ENCODE data around the gene CD34. TPM values are rescaled to one million over a fixed set of nuclear protein-coding genes. Genes with fewer than 3 reads are reported as not detected.

The CD34 gene
- total RNA-seq, 1 experiment from 2014 or later: not detected

- no peaks in the 10 kb centered on the region for H3K79me2 ChIP-seq (ENCODE audit: low read depth)
- H3K27ac ChIP-seq: no peak overlapping the region
Measured at GRCh38 chr1:207852576-207853371, 58.2 kb downstream of the CD34 start.

DNA sequence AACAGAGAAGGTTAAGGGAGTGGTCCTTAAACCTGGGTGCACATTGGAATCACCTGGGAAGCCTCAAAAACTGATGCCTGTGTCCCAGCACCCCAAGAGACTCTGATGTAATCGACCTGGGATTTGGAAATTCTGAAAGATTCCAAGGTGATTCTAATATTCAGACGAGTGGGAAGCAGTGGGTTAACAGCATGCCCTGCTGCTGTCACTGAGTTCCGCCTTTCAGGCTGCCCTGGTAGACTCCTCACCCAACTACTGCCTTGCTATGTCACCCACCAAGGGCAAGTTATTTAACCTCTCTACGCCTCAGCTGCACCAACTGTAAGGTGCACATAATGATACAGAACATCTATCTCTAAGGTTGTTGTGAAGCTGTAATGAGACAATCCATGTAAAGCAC is 59.2 kb downstream of the CD34 start:
- CTCF ChIA-PET: no interaction called here
- Histone ChIP-seq H3K4me1 (replicated peaks; ENCODE audit: insufficient read depth) (peaks cover 18% of the 10 kb centered on the region), H3K4me3 (no peak overlapping the region), H3K9me2 (ENCODE audit: insufficient read depth) (no peaks in the 10 kb centered on the region), H3K27ac (no peak overlapping the region), H3K9me3 (ENCODE audit: insufficient read depth, low read depth) (no peaks in the 10 kb centered on the region), H3K27me3 (ENCODE audit: insufficient read depth, low read depth) (no peaks in the 10 kb centered on the region), H3F3A (ENCODE audit: insufficient read depth, low read depth) (peaks cover 13% of the 10 kb centered on the region; the same call in 1 of the 2 replicates), H3K79me2 (ENCODE audit: low read depth) (peaks cover 3% of the 10 kb centered on the region; the same call in 1 of the 2 replicates), H3K4me2 (no peak overlapping the region), H3K36me3 (ENCODE audit: low read depth) (no peaks in the 10 kb centered on the region), H4K20me1 (ENCODE audit: insufficient read depth) (no peaks in the 10 kb centered on the region), H2AFZ (no peak overlapping the region)
- POLR2A ChIA-PET (ENCODE audit: unreplicated experiment): no interaction called here
- TF ChIP-seq EZH2 (IDR thresholded peaks at IDR 0.05; ENCODE audit: low read depth): no peak
- TF ChIP-seq CTCF (conservative IDR thresholded peaks at IDR 0.05): no peak
- no peak for DNase-seq
- intact Hi-C loops (cut with micrococcal nuclease; ENCODE audit: unreplicated experiment): no loop called here
- BruUV-seq (replicated peaks): no TSS peak

More at GRCh38 chr1:207852576-207853371, 58.2 kb downstream of the CD34 start:
- Histone ChIP-seq H3K4me3 (no peak overlapping the region), H3K36me3 (ENCODE audit: low read depth) (no peaks in the 10 kb centered on the region), H2AFZ (no peak overlapping the region), H3K9me2 (ENCODE audit: insufficient read depth) (no peaks in the 10 kb centered on the region), H3K4me1 (replicated peaks; ENCODE audit: insufficient read depth) (peaks cover 15% of the 10 kb centered on the region), H3K9me3 (ENCODE audit: insufficient read depth, low read depth) (no peaks in the 10 kb centered on the region), H3K4me2 (no peak overlapping the region), H4K20me1 (ENCODE audit: insufficient read depth) (no peaks in the 10 kb centered on the region), H3K27me3 (ENCODE audit: insufficient read depth, low read depth) (no peaks in the 10 kb centered on the region), H3F3A (ENCODE audit: insufficient read depth, low read depth) (peaks cover 8% of the 10 kb centered on the region; the same call in 1 of the 2 replicates)
- no peak for DNase-seq
- no TSS peak for BruUV-seq (replicated peaks)
- ChIA-PET POLR2A (ENCODE audit: unreplicated experiment) (no interaction called here), CTCF (interaction anchor here (0.5 kb wide), 1 partner anchor 110 kb away, joined by 11 read pairs; no protein-coding TSS in a partner anchor)
- TF ChIP-seq CTCF (conservative IDR thresholded peaks at IDR 0.05): no peak
- no peak for TF ChIP-seq EZH2 (IDR thresholded peaks at IDR 0.05; ENCODE audit: low read depth)
- intact Hi-C loops (cut with micrococcal nuclease; ENCODE audit: unreplicated experiment): no loop called here

DNA sequence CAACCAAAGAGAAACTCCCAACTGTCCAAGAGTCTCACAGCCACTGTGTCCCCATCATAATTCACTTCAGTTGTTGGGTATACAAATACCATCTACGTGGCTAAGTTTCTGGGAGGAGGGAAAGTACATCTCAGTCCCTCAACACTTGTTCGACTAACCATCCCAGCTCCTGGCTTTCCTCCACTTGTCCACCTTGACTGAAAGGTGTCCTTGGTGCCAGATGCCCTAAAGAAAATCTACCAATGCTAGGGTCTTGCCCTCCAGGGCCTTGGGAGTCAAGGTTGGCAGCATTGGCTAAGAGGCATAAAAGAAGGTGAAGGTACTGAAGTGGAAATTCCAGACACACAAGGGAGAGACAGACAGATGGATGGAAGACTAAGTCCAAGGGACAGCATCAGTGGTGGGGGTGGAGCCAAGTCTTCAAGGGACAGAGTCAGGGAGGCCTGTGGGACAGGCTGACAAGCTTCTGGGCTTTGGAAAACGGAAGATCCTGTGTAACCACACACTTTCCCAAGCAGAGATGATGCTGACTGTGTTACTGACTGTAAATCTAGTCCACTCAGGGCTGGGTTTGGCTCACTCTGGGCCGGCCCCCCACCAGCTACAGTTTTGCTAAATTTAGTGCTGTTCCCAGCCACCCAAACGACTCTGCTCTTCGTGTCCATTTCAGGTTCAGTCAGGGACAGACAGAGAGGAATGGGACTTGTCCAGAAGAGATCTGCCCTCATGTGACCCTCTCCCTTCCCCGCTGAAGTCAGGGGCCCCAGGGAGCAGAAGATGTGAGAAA is 60.1 kb downstream of the CD34 start:
- Histone ChIP-seq H3K27ac (no peak overlapping the region), H3K4me1 (replicated peaks; ENCODE audit: insufficient read depth) (peaks cover 18% of the 10 kb centered on the region), H3K79me2 (ENCODE audit: low read depth) (peaks cover 9% of the 10 kb centered on the region; the same call in 1 of the 2 replicates), H3K4me2 (no peak overlapping the region), H4K20me1 (ENCODE audit: insufficient read depth) (no peaks in the 10 kb centered on the region), H3K27me3 (ENCODE audit: insufficient read depth, low read depth) (no peaks in the 10 kb centered on the region), H3F3A (ENCODE audit: insufficient read depth, low read depth) (peaks cover 13% of the 10 kb centered on the region; the same call in 1 of the 2 replicates), H3K36me3 (ENCODE audit: low read depth) (no peaks in the 10 kb centered on the region), H2AFZ (no peak overlapping the region), H3K9me3 (ENCODE audit: insufficient read depth, low read depth) (no peaks in the 10 kb centered on the region), H3K9me2 (ENCODE audit: insufficient read depth) (no peaks in the 10 kb centered on the region), H3K4me3 (no peak overlapping the region)
- intact Hi-C loops (cut with micrococcal nuclease; ENCODE audit: unreplicated experiment): no loop called here
- ChIA-PET POLR2A (ENCODE audit: unreplicated experiment) (no interaction called here), CTCF (no interaction called here)
- no TSS peak for BruUV-seq (replicated peaks)
- TF ChIP-seq CTCF (conservative IDR thresholded peaks at IDR 0.05) (no peak), EZH2 (IDR thresholded peaks at IDR 0.05; ENCODE audit: low read depth) (no peak)
- DNase-seq: no peak

Data from PC-9 (cell line).